SK-N-DZ (cell line): ENCODE measurements around the gene LRRC37B.
"Not testable (repeated sequence)": the region's sequence is repeated elsewhere in the genome, so short reads cannot be mapped to it uniquely, and the experiment has no call there.

Experiments
- DNase-seq: peaks from one replicate; pipeline ENCODE4 v3.0.0-alpha.2; 2015; ENCODE audit warnings: low spot score

LRRC37B gene

DNA sequence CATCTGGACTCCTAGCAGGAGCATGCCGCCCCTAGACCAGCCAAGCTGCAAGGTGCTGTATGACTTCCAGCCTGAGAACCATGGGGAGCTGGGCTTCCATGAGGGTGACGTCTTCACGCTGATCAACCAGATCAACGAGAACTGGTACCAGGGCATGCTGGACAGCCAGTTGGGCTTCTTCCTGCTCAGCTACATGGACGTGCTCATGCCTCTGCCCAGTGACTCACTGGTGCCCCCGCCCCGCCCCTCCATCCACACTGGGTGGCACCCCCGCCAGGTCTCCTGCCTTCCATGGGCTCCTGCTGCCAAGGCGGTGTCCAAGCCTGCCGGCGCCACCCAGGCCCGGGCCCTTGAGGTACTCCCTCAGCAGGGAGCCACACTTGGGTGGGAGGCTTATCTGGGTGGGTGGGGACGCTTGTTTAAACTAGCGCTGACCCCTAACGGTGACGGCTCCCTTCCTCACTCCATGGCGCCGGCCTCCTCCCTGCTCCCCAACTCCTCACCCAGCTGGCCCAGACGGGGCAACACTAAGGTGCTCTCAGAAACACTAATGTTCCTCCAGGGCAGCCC lies 34.2 kb downstream of the LRRC37B start:
- not testable (repeated sequence) for DNase-seq

DNA sequence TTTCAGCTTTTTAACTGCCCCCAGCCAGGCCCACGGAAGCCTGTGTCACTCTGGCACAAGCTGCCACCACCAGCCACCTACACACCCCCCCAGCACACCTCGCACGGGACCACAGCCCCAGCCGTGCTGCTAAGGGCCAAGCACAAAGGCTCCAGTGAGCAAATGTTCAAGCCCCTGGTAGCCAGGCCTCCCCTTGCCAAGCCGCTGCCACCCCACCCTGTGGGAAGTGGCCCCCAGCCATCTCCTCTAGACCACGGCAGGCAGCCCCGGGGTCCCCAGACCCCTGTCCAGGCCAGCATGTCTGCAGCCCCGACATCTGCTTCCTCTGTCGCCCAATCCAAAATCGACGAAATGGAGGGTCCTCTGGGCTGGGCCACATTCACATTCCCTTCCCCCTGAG lies 35.1 kb downstream of the LRRC37B start:
- DNase-seq: not testable (repeated sequence)

DNA sequence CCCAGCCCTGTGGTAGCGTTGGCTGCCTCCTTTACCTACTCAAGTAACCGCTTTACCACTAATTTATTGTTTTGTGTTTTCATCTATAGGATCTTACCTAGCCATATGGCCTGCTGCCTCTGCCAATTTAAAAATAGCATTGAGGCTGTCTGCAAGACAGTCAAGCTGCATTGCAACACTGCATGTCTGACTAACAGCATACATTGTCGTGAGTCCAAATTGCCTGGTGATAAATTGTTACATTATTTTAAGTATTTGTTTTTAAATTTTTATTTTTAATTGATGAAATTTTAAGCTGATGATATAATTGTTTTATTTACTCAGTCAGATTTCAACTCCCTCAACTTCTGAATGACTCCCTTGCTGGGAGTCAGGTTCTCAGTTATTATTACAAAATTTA lies 38.4 kb downstream of the LRRC37B start:
- not testable (repeated sequence) for DNase-seq

DNA sequence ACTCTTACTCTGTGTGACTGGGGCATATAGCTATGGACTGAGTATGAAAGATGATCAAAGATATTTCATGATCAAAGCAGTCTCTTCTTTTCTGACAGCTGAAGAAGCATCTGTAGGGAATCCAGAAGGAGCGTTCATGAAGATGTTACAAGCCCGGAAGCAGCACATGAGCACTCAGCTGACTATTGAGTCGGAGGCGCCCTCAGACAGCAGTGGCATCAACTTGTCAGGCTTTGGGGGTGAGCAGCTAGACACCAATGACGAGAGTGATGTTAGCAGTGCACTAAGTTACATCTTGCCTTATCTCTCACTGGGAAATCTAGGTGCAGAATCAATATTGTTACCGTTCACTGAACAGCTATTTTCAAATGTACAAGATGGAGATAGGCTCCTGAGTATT lies 40.5 kb downstream of the LRRC37B start:
- not testable (repeated sequence) for DNase-seq

DNA sequence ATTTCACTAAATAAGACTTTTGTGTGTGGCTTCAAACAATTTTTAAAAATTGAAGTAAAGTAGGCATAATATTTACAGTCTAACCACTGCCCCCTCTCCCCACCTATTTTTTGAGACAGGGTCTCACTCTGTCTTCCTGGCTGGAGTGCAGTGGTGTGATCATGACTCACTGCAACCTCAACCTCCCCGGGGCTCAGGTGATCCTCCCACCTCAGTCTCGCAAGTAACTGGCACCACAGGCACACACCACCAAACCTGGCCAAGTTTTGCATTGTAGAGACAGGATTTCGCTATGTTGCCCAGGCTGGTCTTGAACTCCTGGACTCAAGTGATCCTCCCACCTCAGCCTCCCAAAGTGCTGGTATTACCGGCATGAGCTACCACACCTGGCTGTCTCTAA lies 47.8 kb downstream of the LRRC37B start:
- not testable (repeated sequence) for DNase-seq

- DNase-seq: not testable (repeated sequence)
Observed at GRCh38 chr17:32055425-32055824, 48.2 kb downstream of the LRRC37B start.

DNA sequence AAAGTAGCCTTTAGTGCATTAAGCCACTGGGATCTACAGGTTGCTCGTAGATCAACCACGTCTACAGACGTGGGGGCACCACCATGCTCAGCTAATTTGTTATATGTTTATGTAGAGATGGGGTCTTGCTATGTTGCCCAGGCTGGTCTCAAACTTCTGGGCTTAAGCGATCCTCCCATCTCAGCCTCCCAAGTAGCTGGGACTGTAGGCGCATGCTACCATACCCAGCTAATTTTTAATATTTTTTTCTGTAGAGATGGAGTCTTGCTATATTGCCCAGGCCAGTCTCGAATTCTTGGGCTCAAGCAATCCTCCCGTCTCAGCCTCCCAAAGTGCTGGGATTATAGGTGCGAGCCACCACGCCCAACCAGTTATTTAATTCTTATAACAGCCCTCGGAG lies 49.3 kb downstream of the LRRC37B start:
- not testable (repeated sequence) for DNase-seq

DNA sequence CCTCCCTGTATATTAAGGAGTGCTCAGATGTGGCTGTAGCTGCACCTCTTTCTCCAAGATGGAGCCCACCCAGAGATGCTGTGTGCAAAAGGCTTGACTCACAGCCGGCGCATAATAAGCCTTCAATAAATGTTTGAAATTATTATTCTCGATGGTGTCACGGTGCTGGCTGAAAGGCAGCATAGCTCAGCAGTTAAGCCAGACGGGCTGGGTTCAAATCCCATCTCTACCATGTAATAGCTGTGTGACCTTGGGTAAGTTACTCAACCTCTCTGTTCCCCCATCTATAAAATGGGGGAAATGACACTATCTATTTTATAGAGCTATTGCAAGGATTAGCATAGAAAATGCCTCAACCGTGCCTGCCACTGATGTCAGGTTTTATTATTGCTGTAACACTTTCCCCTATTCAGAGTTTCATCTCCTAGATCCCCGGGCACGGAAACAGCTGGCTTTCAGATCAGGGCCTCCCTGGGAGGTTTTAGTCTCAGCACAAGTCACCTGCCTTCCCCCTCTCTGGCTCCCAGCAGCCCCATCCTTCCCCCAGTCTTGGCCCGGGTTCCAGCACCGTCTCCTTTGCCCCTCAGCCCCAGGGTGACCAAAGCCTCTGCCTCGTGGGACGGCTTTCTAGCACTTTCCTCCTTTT lies 50.4 kb downstream of the LRRC37B start:
- not testable (repeated sequence) for DNase-seq

DNA sequence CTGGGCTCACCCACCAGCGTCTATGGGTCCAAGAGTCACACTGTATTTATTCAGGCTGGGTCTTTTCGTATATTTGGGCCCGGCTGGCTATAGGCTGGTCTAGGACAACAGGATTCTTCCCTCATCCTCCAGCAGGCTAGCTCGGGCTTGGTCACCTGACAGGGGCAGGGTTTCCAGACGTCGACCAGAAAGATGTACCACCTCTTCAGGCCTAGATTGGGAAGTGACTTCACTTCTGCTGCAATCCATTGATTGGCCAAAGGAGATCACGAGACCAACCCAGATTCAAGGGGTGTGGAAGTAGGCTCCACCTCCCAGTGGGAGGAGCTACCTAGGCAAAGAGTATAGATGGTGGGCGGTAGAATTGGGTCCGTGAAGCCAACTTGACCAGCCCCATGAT lies 53.5 kb downstream of the LRRC37B start:
- not testable (repeated sequence) for DNase-seq

GRCh38 chr17:32061840-32062239 lies 54.7 kb downstream of the LRRC37B start:
- not testable (repeated sequence) for DNase-seq

DNA sequence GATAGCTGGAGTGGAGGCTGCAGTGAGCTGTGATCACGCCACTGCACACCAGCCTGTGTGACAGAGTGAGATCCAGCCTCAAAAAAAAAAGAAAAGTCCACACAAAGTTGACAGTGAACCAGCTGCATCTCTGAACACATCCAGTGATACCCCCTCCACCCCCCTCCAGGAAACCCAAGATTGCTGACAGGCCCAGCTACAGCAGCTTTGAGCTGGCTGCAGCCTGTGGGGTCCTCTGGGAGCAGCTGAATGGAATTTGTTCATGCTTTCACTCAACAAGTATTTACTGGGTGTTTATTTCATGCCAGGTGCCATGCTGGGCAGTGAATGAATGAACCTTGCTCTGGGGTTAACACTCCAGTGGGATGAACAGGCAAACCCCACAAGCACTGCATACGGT lies 56.9 kb downstream of the LRRC37B start:
- DNase-seq: not testable (repeated sequence)

GRCh38 chr17:32066123-32066680 lies 59.0 kb downstream of the LRRC37B start:
- peak; percentile 29 for DNase-seq

GRCh38 chr17:32066863-32067642 lies 59.9 kb downstream of the LRRC37B start:
- DNase-seq: not testable (repeated sequence)

DNA sequence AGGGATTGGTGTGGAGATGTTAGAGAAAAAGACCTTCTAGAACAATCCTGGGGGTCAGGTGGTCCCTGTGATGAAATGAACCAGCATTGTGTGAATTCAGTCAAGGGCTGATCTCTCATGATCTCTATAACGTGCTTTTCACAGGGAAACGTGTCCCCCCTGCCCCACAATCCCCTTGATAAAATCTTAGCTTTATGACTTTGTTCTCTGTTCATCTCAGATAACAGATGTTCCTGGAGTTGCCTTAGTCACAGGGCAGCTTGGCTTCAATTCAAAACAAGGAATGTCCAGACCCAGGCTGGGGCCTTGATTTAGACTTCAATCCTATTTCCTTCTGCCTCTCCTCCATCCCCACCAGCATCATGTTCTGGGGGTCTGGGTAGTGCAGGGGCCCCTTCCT lies 61.9 kb downstream of the LRRC37B start:
- not testable (repeated sequence) for DNase-seq

- not testable (repeated sequence) for DNase-seq
Observed at GRCh38 chr17:32071961-32072360, 64.8 kb downstream of the LRRC37B start.

DNA sequence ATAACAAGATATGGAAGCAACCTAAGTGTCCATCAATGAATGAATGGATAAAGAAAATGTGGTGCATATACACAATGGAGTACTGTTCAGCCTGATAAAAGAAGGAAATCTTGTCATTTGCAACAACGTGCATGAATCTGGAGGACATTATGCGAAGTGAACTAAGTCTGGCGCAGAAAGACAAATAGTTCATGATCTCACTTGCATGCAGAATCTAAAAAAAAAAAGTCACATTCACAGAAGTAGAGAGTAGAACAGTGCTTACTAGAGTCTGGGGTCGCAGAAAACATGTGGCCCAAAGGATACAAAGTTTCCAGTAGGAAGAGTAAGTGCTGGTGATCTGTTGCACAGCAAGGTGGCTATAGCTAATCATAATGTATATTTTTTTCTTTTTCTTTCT lies 65.9 kb downstream of the LRRC37B start:
- not testable (repeated sequence) for DNase-seq

DNA sequence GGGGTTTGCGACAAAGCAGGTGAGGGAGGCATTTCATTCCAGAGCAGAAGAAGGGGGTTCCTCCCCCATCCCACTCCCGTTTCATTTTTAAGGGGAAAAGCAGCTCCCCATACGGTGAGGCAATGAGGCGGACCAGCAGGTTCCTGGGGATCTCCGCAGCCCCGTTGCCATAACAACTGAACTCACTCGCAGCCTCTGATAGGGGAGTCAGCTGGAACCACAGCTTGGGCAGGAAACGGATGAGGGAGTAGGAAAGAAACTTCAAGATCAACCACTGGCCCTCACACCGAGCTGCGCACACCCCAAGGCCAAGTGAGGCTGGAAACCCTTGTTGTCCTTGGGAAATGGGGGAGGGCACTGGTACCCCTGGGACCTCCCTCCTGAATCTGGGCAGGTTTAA lies 72.6 kb downstream of the LRRC37B start:
- DNase-seq: peak; percentile 66

DNA sequence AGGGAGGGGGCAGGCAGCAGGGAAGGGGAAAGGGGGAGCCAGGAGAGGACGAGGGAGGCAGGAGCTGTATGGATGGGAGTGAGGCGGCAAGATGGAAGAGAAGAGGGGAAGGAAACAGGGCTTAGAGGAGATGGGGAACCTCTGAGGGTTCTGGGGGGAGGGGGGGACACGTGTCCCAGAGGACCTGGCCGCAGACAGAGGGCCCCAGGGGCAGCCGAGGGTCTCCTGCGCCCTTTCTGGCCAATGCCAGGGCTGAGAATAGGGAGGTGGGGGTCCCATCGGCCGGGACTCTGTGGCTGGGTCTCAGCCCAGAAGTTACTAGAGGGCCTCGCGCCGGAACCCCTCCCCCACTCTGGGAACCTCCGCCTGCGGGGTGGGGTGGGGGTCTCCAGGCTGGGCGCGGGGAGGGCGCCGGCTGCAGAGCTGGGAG lies 76.4 kb downstream of the LRRC37B start:
- peak; percentile 37 for DNase-seq

DNA sequence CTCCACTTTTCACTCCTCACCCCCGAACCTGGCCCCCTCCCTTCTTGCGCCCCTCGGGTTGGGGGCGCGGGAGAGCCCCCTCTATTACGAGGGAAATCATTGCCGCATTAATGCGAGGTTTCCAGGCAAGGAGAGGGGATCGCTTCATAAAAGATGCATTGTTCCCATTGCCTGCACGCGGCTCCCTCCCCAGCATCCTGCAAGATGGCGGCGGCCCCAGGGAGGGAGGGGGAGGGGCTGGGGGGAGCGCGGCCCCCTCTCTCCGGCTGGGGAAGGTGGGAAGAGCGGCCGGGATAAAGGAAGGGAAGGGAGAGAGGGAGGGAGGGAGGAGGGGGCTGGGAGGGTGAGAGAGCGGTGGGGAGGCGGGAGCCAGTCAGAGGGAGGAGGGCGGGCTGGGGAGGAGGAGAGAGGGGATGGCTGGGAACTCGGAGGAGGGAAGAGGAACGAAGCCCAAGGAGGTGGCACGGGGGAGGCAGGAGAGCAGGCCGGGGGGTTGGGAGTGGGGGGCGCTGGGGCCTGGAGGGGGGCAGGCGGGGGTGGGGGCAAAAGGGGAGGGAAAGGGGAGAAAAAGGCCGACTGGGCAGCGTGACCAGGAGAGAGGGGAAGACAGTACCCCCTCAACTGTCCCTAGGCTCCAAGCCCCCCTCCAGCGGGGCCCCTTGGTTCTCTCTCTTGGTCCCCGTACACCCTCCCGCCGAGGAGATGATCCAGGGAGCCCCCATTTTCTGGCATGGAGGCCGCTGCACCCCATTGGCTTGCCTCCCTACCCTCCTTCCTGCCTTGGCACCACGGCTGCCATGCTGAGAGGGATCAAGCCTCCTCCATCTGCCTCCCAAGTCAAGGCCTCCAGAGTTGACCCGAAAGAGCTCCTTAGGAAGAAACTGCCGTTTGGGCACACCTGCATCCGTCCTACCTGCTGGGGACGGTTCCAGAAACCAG lies 77.1 kb downstream of the LRRC37B start:
- peak; percentile 72 for DNase-seq

- DNase-seq: not testable (repeated sequence)
Observed at GRCh38 chr17:32084942-32085829, 78.0 kb downstream of the LRRC37B start.
